Stomach (tissue), 9 donors: ENCODE data around the gene LRRIQ1. TPM values are rescaled to one million over a fixed set of nuclear protein-coding genes. Genes with fewer than 3 reads are reported as not detected.

Experiments
- DNase-seq, 2 donors: peaks; one replicate each; pipeline versions ENCODE4 v3.0.0 to v3.0.0-alpha.2; 2013 to 2019
- H3K27ac ChIP-seq, 5 donors: fragments of 200-600 bp in 4 of 5; sonication (generic) in 4 of 5; one replicate each; pipeline ENCODE4 v1.5.1; 2013 to 2019; ENCODE audit warnings: mild to moderate bottlenecking in 1 of 5, moderate library complexity in 1 of 5
- H3K27me3 ChIP-seq, 3 donors: fragments of 200-600 bp; sonication (generic); one replicate each; pipeline ENCODE4 v1.5.1; 2017 to 2019; ENCODE audit warnings: mixed run types in 1 of 3
- H3K36me3 ChIP-seq, 4 donors: fragments of 200-600 bp; sonication (generic); 1 replicate in 3 of 4; 2 replicates in 1 of 4; pipeline ENCODE4 v1.5.1; 2016 to 2019
- H3K4me1 ChIP-seq, 4 donors: fragments of 200-600 bp; sonication (generic); one replicate each; pipeline ENCODE4 v1.5.1; 2016 to 2019
- H3K4me3 ChIP-seq, 4 donors: fragments of 200-600 bp; sonication (generic) in 3 of 4; one replicate each; pipeline ENCODE4 v1.5.1; 2016 to 2019; ENCODE audit warnings: mild to moderate bottlenecking in 1 of 4
- H3K9me3 ChIP-seq, 4 donors: fragments of 200-600 bp; sonication (generic); one replicate each; pipeline ENCODE4 v1.5.1; 2016 to 2019
- EP300 ChIP-seq: sonication (generic); formaldehyde crosslinking; IDR thresholded peaks from one replicate; pipeline ENCODE4 v1.6.1; 2017; ENCODE audit warnings: antibody characterized with exemption
- POLR2A ChIP-seq, 4 donors: fragments of 450-650 bp; IDR thresholded peaks; one replicate each; pipeline ENCODE4 v1.6.1; 2016; ENCODE audit warnings: antibody characterized with exemption in 4 of 4, control low read depth in 2 of 4, mild to moderate bottlenecking in 1 of 4, moderate library complexity in 1 of 4
- POLR2AphosphoS5 ChIP-seq, 3 donors: sonication (generic); formaldehyde crosslinking; IDR thresholded peaks; one replicate each; pipeline ENCODE4 v1.6.1; 2016; ENCODE audit warnings: antibody characterized with exemption in 3 of 3
- WGBS, 5 donors: extraction: QIAGEN DNeasy Blood & Tissue Kit in 3 of 5; methylation state at CpG; one replicate each; pipeline versions ENCODE4 v1.1.5 to v1.1.7; 2013 to 2018; 5-methylcytosine and 5-hydroxymethylcytosine counted together
- intact Hi-C: fragments of 100-400 bp; cut with DNase I; formaldehyde crosslinking; loops from one replicate; pipeline ENCODE4 v1.15.1; 2023; ENCODE audit warnings: low total_unique reads
- polyA plus RNA-seq, 3 donors: library from polyadenylated mRNA; stranded (reverse); fragments of 200-250 nt; gene quantifications; one replicate each; pipeline ENCODE4 v1.2.3, GENCODE V29; 2013
- total RNA-seq, 5 donors: library from RNA; depleted of rRNA; stranded (reverse); fragments of >200 nt; gene quantifications; one replicate each; pipeline versions ENCODE4 v1.1.0 to v1.2.3, GENCODE V29; 2014 to 2016
- TF ChIP-seq, protein P1 (sequence below), 7 experiments: fragments of 450-650 bp in 4 of 7; fragments of 200-600 bp in 3 of 7; sonication (generic) in 3 of 7; IDR thresholded peaks; one replicate each; pipeline ENCODE4 v1.5.1; 2016 to 2019; ENCODE audit warnings: antibody characterized with exemption in 7 of 7, control low read depth in 2 of 7, mild to moderate bottlenecking in 1 of 7
- donor health status: healthy with polysubstance abuse.
- donor health status: Bipolar disorder and iron deficiency.
- donor health status: healthy.

Gene LRRIQ1
- total and polyA plus RNA-seq, 8 donors: 0.05 to 2.2 (median 0.92) TPM; not detected in 5

- no peak for DNase-seq
- 42 to 62% (median 51%) methylated on average over 4 of the region's 4 CpGs for WGBS, 5 donors
- Histone ChIP-seq H3K36me3 (no peaks in the 10 kb centered on the region), H3K27ac (no peak overlapping the region), H3K27me3 (no peaks in the 10 kb centered on the region), H3K4me3 (no peak overlapping the region), H3K4me1 (no peaks in the 10 kb centered on the region), H3K9me3 (no peaks in the 10 kb centered on the region)
- TF ChIP-seq POLR2A (IDR thresholded peaks at IDR 0.05) (no peak), POLR2AphosphoS5 (IDR thresholded peaks at IDR 0.05) (no peak), EP300 (no peak)
- TF ChIP-seq, protein P1, sequence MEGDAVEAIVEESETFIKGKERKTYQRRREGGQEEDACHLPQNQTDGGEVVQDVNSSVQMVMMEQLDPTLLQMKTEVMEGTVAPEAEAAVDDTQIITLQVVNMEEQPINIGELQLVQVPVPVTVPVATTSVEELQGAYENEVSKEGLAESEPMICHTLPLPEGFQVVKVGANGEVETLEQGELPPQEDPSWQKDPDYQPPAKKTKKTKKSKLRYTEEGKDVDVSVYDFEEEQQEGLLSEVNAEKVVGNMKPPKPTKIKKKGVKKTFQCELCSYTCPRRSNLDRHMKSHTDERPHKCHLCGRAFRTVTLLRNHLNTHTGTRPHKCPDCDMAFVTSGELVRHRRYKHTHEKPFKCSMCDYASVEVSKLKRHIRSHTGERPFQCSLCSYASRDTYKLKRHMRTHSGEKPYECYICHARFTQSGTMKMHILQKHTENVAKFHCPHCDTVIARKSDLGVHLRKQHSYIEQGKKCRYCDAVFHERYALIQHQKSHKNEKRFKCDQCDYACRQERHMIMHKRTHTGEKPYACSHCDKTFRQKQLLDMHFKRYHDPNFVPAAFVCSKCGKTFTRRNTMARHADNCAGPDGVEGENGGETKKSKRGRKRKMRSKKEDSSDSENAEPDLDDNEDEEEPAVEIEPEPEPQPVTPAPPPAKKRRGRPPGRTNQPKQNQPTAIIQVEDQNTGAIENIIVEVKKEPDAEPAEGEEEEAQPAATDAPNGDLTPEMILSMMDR (IDR thresholded peaks at IDR 0.05): no peak
- intact Hi-C loops: no loop called here
Measured at GRCh38 chr12:85253853-85254252, 217.7 kb downstream of the LRRIQ1 start.

DNA sequence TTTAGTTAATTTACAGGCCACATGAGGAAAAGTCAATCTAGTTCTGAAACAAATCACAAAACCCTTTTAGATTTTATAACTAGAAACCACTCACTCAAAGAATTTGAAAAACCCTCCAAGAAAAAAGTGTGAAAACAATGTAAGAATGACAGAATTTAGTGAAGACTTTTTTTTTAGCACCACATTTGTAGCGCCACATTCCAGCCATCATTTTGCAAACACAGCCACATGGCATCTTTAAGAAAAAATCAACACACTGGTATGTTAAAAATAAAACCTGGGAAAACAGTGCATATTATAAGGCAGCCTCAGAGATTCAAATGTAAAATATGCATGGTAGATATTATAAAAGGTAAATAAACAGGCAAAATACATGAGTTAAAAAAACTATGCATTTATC lies 221.5 kb downstream of the LRRIQ1 start:
- 78 to 93% (median 88%) methylated on average over 1 of the region's 1 CpG for WGBS, 5 donors
- intact Hi-C loops: no loop called here

DNA sequence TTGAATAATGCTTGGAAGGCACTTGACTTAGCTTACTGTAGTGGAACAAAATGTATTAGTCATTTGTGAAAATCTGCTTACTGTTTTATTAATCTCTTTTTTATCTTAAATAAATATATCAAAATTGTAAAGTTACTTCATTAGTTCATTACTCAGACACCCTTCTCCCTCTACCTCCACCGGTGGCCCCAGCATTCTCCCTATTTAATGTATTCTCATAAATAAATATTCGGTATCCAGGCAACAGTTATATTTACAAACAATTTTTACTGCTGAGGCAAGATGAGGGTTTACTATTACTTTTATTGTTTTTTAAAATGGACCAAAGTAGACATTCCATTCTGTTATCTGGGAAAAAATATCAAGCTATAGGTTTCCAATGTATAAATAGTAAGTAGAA lies 224.3 kb downstream of the LRRIQ1 start:
- Histone ChIP-seq H3K27ac (no peak overlapping the region), H3K4me1 (no peaks in the 10 kb centered on the region), H3K4me3 (no peak overlapping the region), H3K9me3 (no peaks in the 10 kb centered on the region), H3K27me3 (no peaks in the 10 kb centered on the region), H3K36me3 (no peaks in the 10 kb centered on the region)
- no peak for DNase-seq
- 68 to 74% (median 72%) methylated on average over 2 of the region's 2 CpGs for WGBS, 5 donors
- no peak for TF ChIP-seq POLR2A (IDR thresholded peaks at IDR 0.05)
- TF ChIP-seq EP300: no peak
- no peak for TF ChIP-seq POLR2AphosphoS5 (IDR thresholded peaks at IDR 0.05)
- TF ChIP-seq, protein P1 (IDR thresholded peaks at IDR 0.05): no peak
- intact Hi-C loops: no loop called here

More for the DNA sequence above, 221.5 kb downstream of the LRRIQ1 start:
- H3K27me3 ChIP-seq: no peaks in the 10 kb centered on the region
- no peaks in the 10 kb centered on the region for H3K4me1 ChIP-seq
- TF ChIP-seq EP300 (no peak), POLR2A (IDR thresholded peaks at IDR 0.05) (no peak)
- TF ChIP-seq, protein P1 (IDR thresholded peaks at IDR 0.05): no peak
- H3K4me3 ChIP-seq: no peak overlapping the region
- no peak overlapping the region for H3K27ac ChIP-seq
- no peaks in the 10 kb centered on the region for H3K36me3 ChIP-seq
- DNase-seq: no peak
- no peaks in the 10 kb centered on the region for H3K9me3 ChIP-seq

- no peaks in the 10 kb centered on the region for H3K4me1 ChIP-seq
- H3K27me3 ChIP-seq: no peaks in the 10 kb centered on the region
- 54 to 68% (median 62%) methylated on average over 3 of the region's 3 CpGs for WGBS, 5 donors
- no peak for TF ChIP-seq EP300
- no peak for TF ChIP-seq POLR2A (IDR thresholded peaks at IDR 0.05)
- TF ChIP-seq POLR2AphosphoS5 (IDR thresholded peaks at IDR 0.05): no peak
- TF ChIP-seq, protein P1 (IDR thresholded peaks at IDR 0.05): no peak
- H3K9me3 ChIP-seq: no peaks in the 10 kb centered on the region
- intact Hi-C loops: no loop called here
- DNase-seq: no peak
- H3K36me3 ChIP-seq: no peaks in the 10 kb centered on the region
- H3K4me3 ChIP-seq: no peak overlapping the region
- no peak overlapping the region for H3K27ac ChIP-seq
Measured at GRCh38 chr12:85260896-85261295, 224.7 kb downstream of the LRRIQ1 start.
